K562 (cell line): ENCODE data around the gene CD40. TPM values are rescaled to one million over a fixed set of nuclear protein-coding genes. Genes with fewer than 3 reads are reported as not detected.

Source experiments
- ATAC-seq: fragments of 200-7000 bp; cut with Tn5 transposase; 3 replicates; pipeline ENCODE4 v1.9.1; 2020; ENCODE audit warnings: moderate library complexity
- BruUV-seq: library from RNA; stranded (reverse); fragments of 400-500 nt; replicated peaks from 2 replicates; lab custom pipeline; 2021; lab: Mats Ljungman, UMichigan
- CTCF ChIA-PET: fragments of 300-600 bp; formaldehyde crosslinking; extraction: SDS; loops from one replicate; lab custom pipeline; 2021; ENCODE audit warnings: low intra/inter-chr PET ratio; lab: Yijun Ruan, JAX
- POLR2A ChIA-PET: fragments of 300-600, 350-650 bp; sonication (Branson Sonifier 250); formaldehyde crosslinking; extraction: SDS; loops from one replicate; lab custom pipeline; 2021; ENCODE audit warnings: antibody characterized with exemption, inconsistent platforms; lab: Yijun Ruan, JAX
- DNase-seq, 4 experiments: peaks; one replicate each; pipeline versions ENCODE4 v3.0.0 to v3.0.0-alpha.2; 2011 to 2018; ENCODE audit warnings: low spot score in 3 of 4, mixed read lengths in 3 of 4; ENCODE audit errors: extremely low read depth in 1 of 4
- FAIRE-seq: peaks from 2 replicates; lab custom pipeline; 2011; peaks lifted over from hg19 to GRCh38; lab: Jason Lieb, UNC
- H2AFZ ChIP-seq: 2 replicates; pipeline ENCODE4 v1.6.0; 2011; ENCODE audit warnings: low read depth, low read length, control low read depth, inconsistent platforms
- H3K27ac ChIP-seq: fragments of 200-600 bp; 3 replicates; pipeline ENCODE4 v1.8.0; 2011; ENCODE audit warnings: low read depth, mild to moderate bottlenecking, control low read depth, inconsistent platforms, low read length, moderate library complexity, mixed read lengths; ENCODE audit errors: extremely low read depth
- H3K27me3 ChIP-seq, 2 experiments: fragments of 300-600 bp in 1 of 2; 2 replicates in 1 of 2; 3 replicates in 1 of 2; pipeline versions ENCODE4 v1.6.0 to v1.8.0; 2011; ENCODE audit warnings: inconsistent platforms in 2 of 2, low read length in 2 of 2, mild to moderate bottlenecking in 1 of 2, mixed read lengths in 1 of 2, moderate library complexity in 1 of 2; ENCODE audit not compliant: control insufficient read depth in 2 of 2, insufficient read depth in 2 of 2
- H3K36me3 ChIP-seq: fragments of 300-600 bp; 3 replicates; pipeline ENCODE4 v1.8.0; 2011; ENCODE audit warnings: mild to moderate bottlenecking, low read length, inconsistent platforms; ENCODE audit not compliant: control insufficient read depth, insufficient read depth
- H3K4me1 ChIP-seq, 2 experiments: fragments of 200-600 bp in 1 of 2; replicated peaks in 1 of 2; 2 replicates in 1 of 2; 3 replicates in 1 of 2; pipeline versions ENCODE4 v1.5.1 to v1.8.0; 2011; ENCODE audit warnings: inconsistent platforms in 2 of 2, low read length in 2 of 2, mild to moderate bottlenecking in 1 of 2, mixed read lengths in 1 of 2, moderate library complexity in 1 of 2; ENCODE audit not compliant: control insufficient read depth in 2 of 2, insufficient read depth in 2 of 2
- H3K4me2 ChIP-seq: 2 replicates; pipeline ENCODE4 v1.6.1; 2011; ENCODE audit warnings: low read length, control low read depth, inconsistent platforms, mixed read lengths; ENCODE audit not compliant: insufficient read depth
- H3K4me3 ChIP-seq: fragments of 200-600 bp; sonication (generic), shearing (Covaris generic); 2 replicates; pipeline ENCODE4 v1.5.1; 2016; ENCODE audit warnings: control low read depth, inconsistent platforms
- H3K79me2 ChIP-seq: fragments of 200-600 bp; 3 replicates; pipeline ENCODE4 v1.8.0; 2011; ENCODE audit warnings: low read length, inconsistent platforms; ENCODE audit not compliant: control insufficient read depth, insufficient read depth
- H3K9ac ChIP-seq, 2 experiments: 2 replicates each; pipeline versions ENCODE4 v1.6.0 to v1.6.1; 2011; ENCODE audit warnings: low read depth in 2 of 2, low read length in 2 of 2, control low read depth in 1 of 2, inconsistent platforms in 1 of 2, mild to moderate bottlenecking in 1 of 2, mixed read lengths in 1 of 2; ENCODE audit not compliant: insufficient read depth in 1 of 2
- H3K9me1 ChIP-seq: one replicate; pipeline ENCODE4 v1.6.0; 2011; ENCODE audit warnings: inconsistent platforms, mild to moderate bottlenecking, low read length, moderate library complexity; ENCODE audit not compliant: control insufficient read depth, insufficient read depth
- H3K9me3 ChIP-seq: replicated peaks from 2 replicates; pipeline ENCODE4 v1.5.1; 2011; ENCODE audit warnings: low read depth, low read length, inconsistent platforms; ENCODE audit not compliant: control insufficient read depth, insufficient read depth
- H4K20me1 ChIP-seq: replicated peaks from 2 replicates; pipeline ENCODE4 v1.6.1; 2011; ENCODE audit warnings: low read length, inconsistent platforms, mixed read lengths; ENCODE audit not compliant: control insufficient read depth, insufficient read depth
- GATAD2A ChIP-seq: fragments of 450-650 bp; IDR thresholded peaks from 2 replicates; pipeline ENCODE4 v1.6.1; 2017
- MAFK ChIP-seq: IDR thresholded peaks from 2 replicates; pipeline ENCODE4 v1.6.1; 2011; ENCODE audit warnings: low read length, improper control_type of control experiment
- NR3C1 ChIP-seq: sonication (generic); formaldehyde crosslinking; IDR thresholded peaks from 2 replicates; pipeline ENCODE4 v1.8.1; 2022; ENCODE audit warnings: missing genetic modification reagents
- PHTF2 ChIP-seq: fragments of 250-450 bp; sonication (Bioruptor Pico); IDR thresholded peaks from 2 replicates; pipeline ENCODE4 v1.5.0; 2021; ENCODE audit warnings: mild to moderate bottlenecking
- WGBS: fragments of 100-300 bp; shearing (Covaris generic); methylation state at CpG from one replicate; pipeline ENCODE4 v1.1.6; 2016; ENCODE audit warnings: low coverage, mixed read lengths; ENCODE audit not compliant: insufficient coverage; ENCODE audit errors: missing lambda C conversion rate; 5-methylcytosine and 5-hydroxymethylcytosine counted together
- in situ Hi-C: fragments of 300-500 bp; cut with MboI; formaldehyde crosslinking; loops from 4 replicates; pipeline ENCODE4 v1.15.0; 2018; ENCODE audit warnings: inconsistent platforms, mixed read lengths
- intact Hi-C: fragments of 100-400 bp; cut with micrococcal nuclease; formaldehyde crosslinking; loops from 2 replicates; pipeline ENCODE4 v1.14.2; 2022
- polyA plus RNA-seq, 8 experiments: library from polyadenylated mRNA; depleted of rRNA in 4 of 8; stranded (reverse) in 5 of 8; unstranded in 3 of 8; fragments of >200 nt; fragmentation: Nextera tagmentation in 2 of 8; fragmentation: Illumina TruSeq in 1 of 8; extraction: Ambion mirVana in 2 of 8; extraction: Trizol in 1 of 8; gene quantifications; 2 replicates each; pipeline versions ENCODE4 v1.2.1 to v1.2.3, GENCODE V29; 2011 to 2014; ENCODE audit warnings: inconsistent platforms in 1 of 8, missing spikeins in 1 of 8
- total RNA-seq, 7 experiments: library from RNA; depleted of rRNA in 6 of 7; stranded (reverse); fragments of >200 nt in 6 of 7; fragmentation: Illumina TruSeq in 2 of 7; extraction: Trizol in 2 of 7; gene quantifications; 2 replicates each; pipeline versions ENCODE4 v1.2.1 to v1.2.3, GENCODE V29; 2011 to 2021; ENCODE audit warnings: low replicate concordance in 1 of 7
- TF ChIP-seq, protein P1 (sequence below): sonication (generic); formaldehyde crosslinking; IDR thresholded peaks from 2 replicates; pipeline ENCODE4 v1.8.0; 2023; ENCODE audit warnings: missing genetic modification reagents, mild to moderate bottlenecking, borderline replicate concordance
- TF ChIP-seq, protein P2 (sequence below): conservative IDR thresholded peaks from 2 replicates; pipeline ENCODE4 v1.6.1; 2011; ENCODE audit warnings: low read depth, mild to moderate bottlenecking, low read length; ENCODE audit not compliant: control insufficient read depth

The CD40 gene
- total and polyA plus RNA-seq, 9 of the 15 experiments (the other 6 are each of a cell fraction or from before 2014, with no cell fraction given): 0.76 to 3.7 (median 1.6) TPM

DNA sequence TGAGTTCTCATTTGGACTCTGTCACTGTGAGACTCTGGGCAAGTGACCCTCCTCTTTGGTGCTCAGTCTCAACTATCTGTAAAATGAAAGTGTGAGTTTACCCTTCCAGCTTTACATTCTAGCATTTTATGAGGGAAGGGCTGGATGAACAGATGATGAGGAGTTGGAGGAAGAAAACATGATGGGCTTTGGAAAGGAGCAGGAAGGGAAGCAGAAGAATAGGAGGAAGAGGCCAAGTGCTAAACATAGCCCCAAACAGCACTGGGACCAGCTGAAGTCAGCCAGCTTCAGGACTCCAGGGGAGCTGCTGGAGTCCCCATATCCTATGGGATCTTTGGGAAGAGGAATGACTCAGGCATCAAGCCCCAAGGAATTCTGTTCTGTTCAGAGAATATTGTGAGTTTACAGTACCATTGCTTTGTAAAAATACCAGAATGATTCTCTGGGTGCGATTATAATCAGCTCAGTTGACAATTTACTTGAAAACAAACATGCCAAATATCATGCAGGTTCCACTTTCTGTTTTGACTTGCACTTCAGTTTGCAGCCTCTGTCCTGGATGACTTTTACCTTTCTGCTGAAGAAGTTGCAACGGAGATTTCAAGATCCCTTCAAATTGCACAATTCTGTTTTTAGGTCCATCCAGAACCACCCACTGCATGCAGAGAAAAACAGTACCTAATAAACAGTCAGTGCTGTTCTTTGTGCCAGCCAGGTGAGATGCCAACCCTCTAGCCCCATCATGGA lies 3.2 kb downstream of the CD40 start:
- CTCF ChIA-PET: no interaction called here
- no peak overlapping the region for H3K27ac ChIP-seq
- H3K79me2 ChIP-seq: no peaks in the 10 kb centered on the region
- 6% methylated on average over 2 of the region's 2 CpGs for WGBS
- POLR2A ChIA-PET: interaction anchor here (1.0 kb wide), 1 partner anchor 15 kb away, joined by 3 read pairs; no protein-coding TSS in a partner anchor
- no peaks in the 10 kb centered on the region for H3K9me3 ChIP-seq
- TF ChIP-seq MAFK: no peak
- TF ChIP-seq PHTF2 (CRISPR knock-in tag): no peak
- TF ChIP-seq, protein P1, sequence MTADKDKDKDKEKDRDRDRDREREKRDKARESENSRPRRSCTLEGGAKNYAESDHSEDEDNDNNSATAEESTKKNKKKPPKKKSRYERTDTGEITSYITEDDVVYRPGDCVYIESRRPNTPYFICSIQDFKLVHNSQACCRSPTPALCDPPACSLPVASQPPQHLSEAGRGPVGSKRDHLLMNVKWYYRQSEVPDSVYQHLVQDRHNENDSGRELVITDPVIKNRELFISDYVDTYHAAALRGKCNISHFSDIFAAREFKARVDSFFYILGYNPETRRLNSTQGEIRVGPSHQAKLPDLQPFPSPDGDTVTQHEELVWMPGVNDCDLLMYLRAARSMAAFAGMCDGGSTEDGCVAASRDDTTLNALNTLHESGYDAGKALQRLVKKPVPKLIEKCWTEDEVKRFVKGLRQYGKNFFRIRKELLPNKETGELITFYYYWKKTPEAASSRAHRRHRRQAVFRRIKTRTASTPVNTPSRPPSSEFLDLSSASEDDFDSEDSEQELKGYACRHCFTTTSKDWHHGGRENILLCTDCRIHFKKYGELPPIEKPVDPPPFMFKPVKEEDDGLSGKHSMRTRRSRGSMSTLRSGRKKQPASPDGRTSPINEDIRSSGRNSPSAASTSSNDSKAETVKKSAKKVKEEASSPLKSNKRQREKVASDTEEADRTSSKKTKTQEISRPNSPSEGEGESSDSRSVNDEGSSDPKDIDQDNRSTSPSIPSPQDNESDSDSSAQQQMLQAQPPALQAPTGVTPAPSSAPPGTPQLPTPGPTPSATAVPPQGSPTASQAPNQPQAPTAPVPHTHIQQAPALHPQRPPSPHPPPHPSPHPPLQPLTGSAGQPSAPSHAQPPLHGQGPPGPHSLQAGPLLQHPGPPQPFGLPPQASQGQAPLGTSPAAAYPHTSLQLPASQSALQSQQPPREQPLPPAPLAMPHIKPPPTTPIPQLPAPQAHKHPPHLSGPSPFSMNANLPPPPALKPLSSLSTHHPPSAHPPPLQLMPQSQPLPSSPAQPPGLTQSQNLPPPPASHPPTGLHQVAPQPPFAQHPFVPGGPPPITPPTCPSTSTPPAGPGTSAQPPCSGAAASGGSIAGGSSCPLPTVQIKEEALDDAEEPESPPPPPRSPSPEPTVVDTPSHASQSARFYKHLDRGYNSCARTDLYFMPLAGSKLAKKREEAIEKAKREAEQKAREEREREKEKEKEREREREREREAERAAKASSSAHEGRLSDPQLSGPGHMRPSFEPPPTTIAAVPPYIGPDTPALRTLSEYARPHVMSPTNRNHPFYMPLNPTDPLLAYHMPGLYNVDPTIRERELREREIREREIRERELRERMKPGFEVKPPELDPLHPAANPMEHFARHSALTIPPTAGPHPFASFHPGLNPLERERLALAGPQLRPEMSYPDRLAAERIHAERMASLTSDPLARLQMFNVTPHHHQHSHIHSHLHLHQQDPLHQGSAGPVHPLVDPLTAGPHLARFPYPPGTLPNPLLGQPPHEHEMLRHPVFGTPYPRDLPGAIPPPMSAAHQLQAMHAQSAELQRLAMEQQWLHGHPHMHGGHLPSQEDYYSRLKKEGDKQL (CRISPR knock-in tag): no peak
- no peak for TF ChIP-seq GATAD2A
- no peak for TF ChIP-seq NR3C1 (CRISPR knock-in tag)
- TF ChIP-seq, protein P2, sequence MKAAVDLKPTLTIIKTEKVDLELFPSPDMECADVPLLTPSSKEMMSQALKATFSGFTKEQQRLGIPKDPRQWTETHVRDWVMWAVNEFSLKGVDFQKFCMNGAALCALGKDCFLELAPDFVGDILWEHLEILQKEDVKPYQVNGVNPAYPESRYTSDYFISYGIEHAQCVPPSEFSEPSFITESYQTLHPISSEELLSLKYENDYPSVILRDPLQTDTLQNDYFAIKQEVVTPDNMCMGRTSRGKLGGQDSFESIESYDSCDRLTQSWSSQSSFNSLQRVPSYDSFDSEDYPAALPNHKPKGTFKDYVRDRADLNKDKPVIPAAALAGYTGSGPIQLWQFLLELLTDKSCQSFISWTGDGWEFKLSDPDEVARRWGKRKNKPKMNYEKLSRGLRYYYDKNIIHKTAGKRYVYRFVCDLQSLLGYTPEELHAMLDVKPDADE: no peak
- no peak overlapping the region for H3K4me3 ChIP-seq
- FAIRE-seq: no peak
- no peak overlapping the region for H3K4me2 ChIP-seq
- peaks cover 10 to 21% of the 10 kb centered on the region in 2 experiments; a peak in 4 of 5 replicates for H3K27me3 ChIP-seq
- 0 out of 2 replicates have a peak, but pooled peaks cover 8% of the 10 kb centered on the region for H4K20me1 ChIP-seq
- in situ Hi-C loops (no loop called here), intact Hi-C loops (no loop called here)
- DNase-seq: no peak
- no TSS peak for BruUV-seq
- H3K9me1 ChIP-seq: no peaks in the 10 kb centered on the region
- ATAC-seq: no peak
- no peaks in the 10 kb centered on the region for H3K36me3 ChIP-seq
- H2AFZ ChIP-seq: no peak overlapping the region
- peaks cover 0 to 12% of the 10 kb centered on the region in 2 experiments; a peak in 2 of 5 replicates for H3K4me1 ChIP-seq
- no peak overlapping the region for H3K9ac ChIP-seq
